HG03571 (cell line): Measurements from ENCODE around the gene TMEM132D.

ENCODE experiments used
- ATAC-seq: cut with Tn5 transposase; IDR thresholded peaks from one replicate; pipeline ENCODE4 v1.9.1; 2021; ENCODE audit not compliant: unreplicated experiment

Gene TMEM132D

GRCh38 chr12:129827102-129827865, 76.5 kb downstream of the TMEM132D start:
- ATAC-seq = no peak

GRCh38 chr12:129826273-129826672, 77.6 kb downstream of the TMEM132D start:
- ATAC-seq = no peak

- ATAC-seq = no peak
These were observed 78.5 kb downstream of the TMEM132D start for GRCh38 chr12:129825316-129825715.

GRCh38 chr12:129821964-129822363, 81.9 kb downstream of the TMEM132D start:
- no peak for ATAC-seq

GRCh38 chr12:129819391-129819790, 84.4 kb downstream of the TMEM132D start:
- ATAC-seq = no peak

GRCh38 chr12:129815846-129816245, 88.0 kb downstream of the TMEM132D start:
- ATAC-seq = no peak

GRCh38 chr12:129811963-129812362, 91.9 kb downstream of the TMEM132D start:
- no peak for ATAC-seq

- no peak for ATAC-seq
These were observed 96.7 kb downstream of the TMEM132D start for GRCh38 chr12:129807136-129807535.

- ATAC-seq = no peak
These were observed 112.4 kb downstream of the TMEM132D start for GRCh38 chr12:129791396-129791795.

- ATAC-seq = no peak
These were observed 112.9 kb downstream of the TMEM132D start for GRCh38 chr12:129790930-129791329.

GRCh38 chr12:129790331-129790730, 113.5 kb downstream of the TMEM132D start:
- no peak for ATAC-seq

GRCh38 chr12:129789921-129790320, 113.9 kb downstream of the TMEM132D start:
- no peak for ATAC-seq

GRCh38 chr12:129788506-129789084, 115.2 kb downstream of the TMEM132D start:
- no peak for ATAC-seq

GRCh38 chr12:129779989-129780388, 123.8 kb downstream of the TMEM132D start:
- ATAC-seq = no peak

- ATAC-seq = no peak
These were observed 124.8 kb downstream of the TMEM132D start for GRCh38 chr12:129779033-129779432.

- ATAC-seq = no peak
These were observed 126.7 kb downstream of the TMEM132D start for GRCh38 chr12:129776977-129777667.

- no peak for ATAC-seq
These were observed 131.0 kb downstream of the TMEM132D start for GRCh38 chr12:129772501-129773493.

GRCh38 chr12:129771238-129771637, 132.6 kb downstream of the TMEM132D start:
- ATAC-seq = no peak

GRCh38 chr12:129765719-129766118, 138.1 kb downstream of the TMEM132D start:
- no peak for ATAC-seq

GRCh38 chr12:129762436-129762835, 141.4 kb downstream of the TMEM132D start:
- no peak for ATAC-seq

GRCh38 chr12:129753586-129753985, 150.2 kb downstream of the TMEM132D start:
- ATAC-seq = no peak
